Globus pallidus (tissue), 1 donor: ENCODE data around the gene DEGS2.
"Not testable (repeated sequence)": the region's sequence is repeated elsewhere in the genome, so short reads cannot be mapped to it uniquely, and the experiment has no call there.

ENCODE experiments used
- DNase-seq: peaks from one replicate; pipeline ENCODE4 v3.0.0-alpha.2; 2015; ENCODE audit warnings: low spot score

Gene DEGS2

GRCh38 chr14:100159094-100159864, at the start of gene DEGS2:
Gene DEGS2 (minus strand): TSS chr14:100159645. CDS start chr14:100159587, 58 bp downstream.
- DNase-seq, result no peak

- DNase-seq, result not testable (repeated sequence)
Measured at GRCh38 chr14:100208136-100208535, 48.7 kb upstream of the DEGS2 start.

GRCh38 chr14:100207588-100207987, 48.1 kb upstream of the DEGS2 start:
- not testable (repeated sequence) for DNase-seq

GRCh38 chr14:100204835-100205167, 45.4 kb upstream of the DEGS2 start:
- not testable (repeated sequence) for DNase-seq

GRCh38 chr14:100203962-100204834, 44.8 kb upstream of the DEGS2 start:
- no peak for DNase-seq

DNA sequence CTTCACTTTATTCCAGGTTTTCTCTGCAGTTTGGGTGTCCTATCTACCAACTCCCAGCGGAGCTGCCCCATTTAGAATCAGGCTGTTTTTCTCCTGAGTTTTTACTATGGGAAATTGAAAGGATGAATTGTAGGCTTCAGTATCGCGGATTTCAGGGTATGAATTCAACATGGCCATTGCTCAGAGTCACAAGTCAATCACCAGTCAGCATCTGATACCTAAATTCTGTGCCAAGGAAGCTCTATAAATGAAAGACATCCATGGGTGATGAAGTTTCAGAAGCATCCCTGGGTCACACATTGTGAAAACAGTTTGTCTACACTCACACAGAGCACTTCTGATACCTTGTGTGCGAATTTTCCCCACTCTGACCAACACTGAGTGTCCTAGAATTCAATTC, 43.7 kb upstream of the DEGS2 start:
- DNase-seq, result no peak

GRCh38 chr14:100202712-100203111, 43.3 kb upstream of the DEGS2 start:
- no peak for DNase-seq

DNA sequence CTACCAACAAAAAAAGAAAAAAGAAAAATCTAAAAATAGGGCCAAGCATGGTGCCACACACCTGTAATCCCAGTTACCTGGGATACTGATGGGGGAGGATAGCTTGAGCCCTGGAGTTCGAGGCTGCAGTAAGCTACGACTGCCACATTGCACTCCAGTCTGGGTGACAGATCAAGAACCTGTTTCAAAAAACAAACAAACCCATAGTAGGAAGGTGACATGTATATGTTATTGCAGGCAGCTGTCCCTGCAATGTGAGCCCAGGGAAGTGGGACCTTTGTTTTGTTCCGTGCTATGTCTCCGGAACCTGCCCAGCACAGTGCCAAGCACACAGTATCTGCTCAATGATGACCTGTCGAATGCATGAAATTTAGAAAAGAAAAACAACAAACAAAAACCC, 42.3 kb upstream of the DEGS2 start:
- no peak for DNase-seq

GRCh38 chr14:100200311-100200710, 40.9 kb upstream of the DEGS2 start:
- no peak for DNase-seq

- DNase-seq, result no peak
Measured at GRCh38 chr14:100199240-100199860, 39.9 kb upstream of the DEGS2 start.

GRCh38 chr14:100193417-100194357, 34.2 kb upstream of the DEGS2 start:
- DNase-seq, result peak; percentile 76

- DNase-seq, result peak; percentile 96
Measured at GRCh38 chr14:100192672-100193416, 33.4 kb upstream of the DEGS2 start.

DNA sequence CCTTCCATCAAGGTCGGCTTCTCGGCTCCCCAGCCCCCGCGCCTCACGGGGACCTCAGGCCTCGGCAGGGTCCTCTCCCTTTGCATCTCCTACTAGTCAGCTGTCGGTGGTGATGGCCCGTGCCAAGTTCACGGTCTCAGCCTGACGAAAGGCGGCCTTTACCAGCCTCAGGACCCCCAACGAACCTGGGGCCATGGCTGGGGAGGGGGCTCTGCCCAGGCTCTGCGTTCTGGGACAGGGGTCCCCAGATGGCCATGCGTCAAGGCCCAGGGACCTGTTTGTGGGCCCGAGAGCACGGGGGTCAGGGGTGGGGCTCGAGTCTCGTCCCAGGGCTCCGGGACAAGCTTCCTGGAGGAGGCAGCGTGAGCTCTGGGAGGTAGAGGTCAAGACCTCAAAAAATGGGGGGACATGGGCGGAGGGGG, 32.8 kb upstream of the DEGS2 start:
- peak; percentile 5 for DNase-seq

DNA sequence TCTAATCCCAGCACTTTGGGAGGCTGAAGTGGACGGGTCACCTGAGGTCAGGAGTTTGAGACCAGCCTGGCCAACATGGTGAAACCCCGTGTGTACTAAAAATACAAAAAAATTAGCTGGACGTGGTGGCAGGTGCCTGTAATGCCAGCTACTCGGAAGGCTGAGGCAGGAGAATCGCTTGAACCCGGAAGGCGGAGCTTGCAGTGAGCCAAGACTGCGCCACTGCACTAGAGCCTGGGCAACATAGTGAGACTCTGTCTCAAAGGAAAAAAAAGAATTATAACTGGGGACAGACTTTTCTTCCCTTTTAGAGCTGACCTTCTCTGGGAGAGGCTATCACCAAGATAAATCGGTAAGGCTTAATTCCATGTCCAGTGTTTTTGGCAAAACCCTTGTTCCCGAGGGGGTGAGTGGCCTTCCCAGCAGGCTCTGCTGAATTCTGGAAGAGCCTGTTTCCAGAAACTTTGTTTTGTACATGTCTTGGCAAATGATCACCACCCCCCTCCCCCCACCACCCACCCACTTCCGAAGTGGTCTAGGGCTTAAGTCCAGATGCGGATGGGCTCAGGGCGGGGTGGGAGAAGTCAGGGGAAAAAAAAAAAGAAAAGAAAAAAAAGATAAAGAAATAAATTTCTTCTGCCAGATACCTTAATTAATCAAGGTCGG, 32.3 kb upstream of the DEGS2 start:
- no peak for DNase-seq

DNA sequence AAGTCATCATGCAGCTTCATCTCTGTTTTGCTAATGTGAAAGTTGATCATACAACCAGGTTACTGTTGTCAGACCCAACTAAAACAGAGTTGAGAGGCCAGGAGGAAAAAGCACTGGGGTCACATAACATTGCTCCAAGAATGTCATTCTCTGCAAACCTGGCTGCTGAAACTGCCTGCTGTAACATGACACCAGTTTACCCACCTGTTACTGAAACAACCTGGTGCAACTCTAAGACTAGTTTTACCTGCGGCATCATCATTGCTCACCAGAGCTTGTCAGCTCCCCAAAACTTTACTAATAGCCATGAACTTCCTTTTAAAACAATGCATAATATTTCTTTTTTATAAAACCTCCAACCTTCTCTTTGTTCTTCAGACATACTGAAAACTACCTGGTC, 30.7 kb upstream of the DEGS2 start:
- DNase-seq, result no peak

DNA sequence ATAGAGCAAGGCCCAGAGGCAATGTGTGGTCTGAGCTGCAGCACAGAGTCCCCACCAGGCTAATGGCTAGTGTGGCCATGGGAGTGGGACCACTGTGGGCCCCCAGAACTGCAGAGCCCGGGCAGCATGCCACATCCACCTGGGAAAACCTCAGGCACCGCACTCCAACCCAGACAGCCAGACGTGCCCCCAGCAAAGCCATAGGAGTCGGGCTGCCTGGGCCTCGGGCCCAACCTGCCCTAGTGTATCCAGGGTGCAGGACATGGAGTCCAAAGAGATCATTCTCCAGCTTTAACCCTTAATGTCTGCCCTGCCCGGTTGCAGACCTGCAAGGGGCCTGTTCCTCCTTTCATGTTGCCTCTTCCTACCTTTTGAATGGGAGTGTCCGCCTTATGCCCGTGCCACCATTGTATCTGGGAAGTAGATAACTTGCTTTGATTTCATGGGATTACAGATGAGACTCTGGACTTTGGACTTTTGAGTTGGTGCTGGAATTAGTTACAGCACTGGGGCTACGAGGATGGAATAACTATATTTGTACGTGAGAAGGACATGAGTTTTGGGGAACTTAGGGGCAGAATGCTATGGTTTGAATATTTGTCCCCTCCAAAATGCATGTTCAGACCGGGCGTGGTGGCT, 29.1 kb upstream of the DEGS2 start:
- DNase-seq, result no peak

- DNase-seq, result no peak
Measured at GRCh38 chr14:100187247-100187833, 27.9 kb upstream of the DEGS2 start.

DNA sequence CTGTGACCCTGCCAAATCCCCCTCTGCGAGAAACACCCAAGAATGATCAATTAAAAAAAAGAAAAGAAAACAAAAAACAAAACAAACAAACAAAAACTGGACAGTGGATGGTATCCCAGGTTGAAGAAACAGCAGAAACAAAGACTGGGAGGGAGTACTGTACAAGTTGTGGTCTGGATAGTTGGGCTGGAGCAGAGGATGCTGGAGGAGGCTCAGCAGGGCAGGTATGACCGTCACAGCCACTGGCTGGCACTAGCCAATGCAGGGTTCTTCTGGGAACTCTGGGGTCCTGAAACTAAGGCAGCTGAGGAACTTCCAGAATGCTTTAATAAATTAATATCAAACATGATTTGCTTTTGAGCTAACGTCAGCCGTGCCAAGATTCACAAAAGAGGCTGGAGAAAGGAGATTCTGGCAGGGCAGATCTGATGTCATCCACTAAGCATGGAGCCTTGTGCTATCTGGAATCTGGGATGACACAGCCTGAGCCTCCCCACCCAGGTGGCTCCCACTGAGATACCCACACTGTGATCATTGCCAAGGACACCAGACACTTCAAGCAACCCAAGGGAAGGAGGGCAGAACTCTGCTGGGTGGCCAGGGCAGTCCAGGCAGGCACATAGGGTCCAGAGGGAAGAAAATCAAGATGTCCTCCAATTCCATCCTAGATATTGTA, 22.6 kb upstream of the DEGS2 start:
- not testable (repeated sequence) for DNase-seq

GRCh38 chr14:100180671-100181070, 21.2 kb upstream of the DEGS2 start:
- not testable (repeated sequence) for DNase-seq
